SK-MEL-5 (cell line): ENCODE data around the gene SMIM3. TPM values are rescaled to one million over a fixed set of nuclear protein-coding genes. Genes with fewer than 3 reads are reported as not detected.
"Not testable (repeated sequence)": the region's sequence is repeated elsewhere in the genome, so short reads cannot be mapped to it uniquely, and the experiment has no call there.

ENCODE experiments used
- DNase-seq: peaks from one replicate; pipeline ENCODE4 v3.0.0-alpha.2; 2016; ENCODE audit warnings: low read depth, low spot score
- in situ Hi-C: cut with HindIII; loops from 2 replicates; pipeline ENCODE4 v1.10.0; 2016; ENCODE audit warnings: low sequenced_read_pairs, high pct_unique_total_duplicates, low pct_unique_long_range_greater_than_20kb
- total RNA-seq: library from RNA; depleted of rRNA; stranded (reverse); fragments of >200 nt; shearing (Covaris generic); gene quantifications from 2 replicates; pipeline ENCODE4 v1.2.3, GENCODE V29; 2014; rRNA removed

The SMIM3 gene
- total RNA-seq, 1 experiment from 2014 or later = 9.5 TPM

DNA sequence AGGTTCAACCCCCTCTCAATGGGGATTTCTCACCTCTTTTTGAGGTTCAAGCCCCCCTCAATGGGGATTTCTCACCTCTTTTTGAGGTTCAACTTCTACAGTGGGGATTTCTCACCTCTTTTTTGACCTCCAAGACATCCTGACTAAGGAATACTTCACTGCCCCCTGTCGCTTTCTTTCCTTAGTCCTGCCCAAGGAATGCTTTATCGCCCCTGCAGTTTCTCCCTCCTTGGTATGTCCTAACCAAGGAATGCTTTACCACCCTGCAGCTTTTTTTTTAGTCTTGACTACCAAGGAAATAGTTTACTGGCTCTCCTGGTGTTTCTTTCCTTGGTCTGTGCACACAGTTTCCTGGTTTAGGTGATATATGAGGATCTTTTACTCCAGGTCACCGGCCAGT is 58.1 kb downstream of the SMIM3 start:
- in situ Hi-C loops = no loop called here
- no peak for DNase-seq

DNA sequence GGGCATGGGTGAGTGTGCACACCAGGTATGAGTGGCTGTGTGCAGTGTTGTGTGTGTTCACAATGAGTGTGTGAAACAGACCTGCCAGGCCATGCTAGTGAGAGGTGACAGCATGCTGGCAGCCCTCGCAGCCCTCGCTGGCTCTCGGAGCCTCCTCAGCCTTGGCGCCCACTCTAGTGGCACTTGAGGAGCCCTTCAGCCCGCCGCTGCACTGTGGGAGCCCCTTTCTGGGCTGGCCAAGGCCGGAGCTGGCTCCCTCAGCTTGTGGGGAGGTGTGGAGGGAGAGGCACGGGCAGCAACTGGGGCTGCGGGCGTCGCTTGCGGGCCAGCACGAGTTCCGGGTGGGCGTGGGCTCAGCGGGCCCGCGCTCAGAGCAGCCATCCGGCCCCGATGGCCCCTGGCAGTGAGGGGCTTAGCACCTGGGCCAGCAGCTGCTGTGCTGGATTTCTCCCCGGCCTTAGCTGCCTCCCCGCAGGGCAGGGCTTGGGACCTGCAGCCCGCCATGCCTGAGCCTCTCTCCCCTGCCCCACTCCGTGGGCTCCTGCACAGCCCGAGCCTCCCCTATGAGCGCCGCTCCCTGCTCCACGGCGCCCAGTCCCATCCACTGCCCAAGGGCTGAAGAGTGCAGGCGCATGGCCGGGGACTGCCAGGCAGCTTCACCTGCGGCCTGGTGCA is 66.8 kb downstream of the SMIM3 start:
- DNase-seq, in situ Hi-C loops: not testable (repeated sequence)

DNA sequence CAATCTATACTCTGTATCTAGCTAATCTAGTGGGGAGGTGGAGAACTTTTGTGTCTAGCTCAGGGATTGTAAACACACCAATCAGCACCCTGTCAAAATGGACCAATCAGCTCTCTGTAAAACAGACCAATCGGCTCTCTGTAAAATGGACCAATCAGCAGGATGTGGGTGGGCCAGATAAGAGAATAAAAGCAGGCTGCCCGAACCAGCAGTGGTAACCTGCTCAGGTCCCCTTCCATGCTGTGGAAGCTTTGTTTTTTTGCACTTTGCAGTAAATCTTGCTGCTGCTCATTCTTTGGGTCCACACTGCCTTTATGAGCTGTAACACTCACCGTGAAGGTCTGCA is 67.7 kb downstream of the SMIM3 start, which contains the start of gene IRGM:
IRGM (plus strand) TSS at position 214 of the 346 bp plus-strand sequence. CDS start 1,603 bp downstream, outside the sequence.
- in situ Hi-C loops, DNase-seq: not testable (repeated sequence)

Other genes with a start within 250 kb of the SMIM3 start
- not detected in 2 replicates for gene SYNPO, start 138.1 kb upstream of the SMIM3 start, total RNA-seq
- gene MYOZ3, start 117.5 kb upstream of the SMIM3 start, total RNA-seq = not detected in 2 replicates
- gene RBM22, start 77.7 kb upstream of the SMIM3 start, total RNA-seq = 20.9 and 24.8 TPM in 2 replicates
- gene DCTN4, start 19.7 kb upstream of the SMIM3 start, total RNA-seq = 43.1 and 45.0 TPM in 2 replicates
- gene IRGM, start 67.8 kb downstream of the SMIM3 start, total RNA-seq = not detected in 2 replicates
- 4.4 and 5.1 TPM in 2 replicates for gene ZNF300, start 126.2 kb downstream of the SMIM3 start, total RNA-seq
- 0.13 and 1.2 TPM in 2 replicates for gene GPX3, start 241.8 kb downstream of the SMIM3 start, total RNA-seq